NT2/D1 (cell line): Measurements from ENCODE around the gene KRT25.

ENCODE experiments used
- DNase-seq: peaks from one replicate; pipeline ENCODE4 v3.0.0-alpha.2; 2011; ENCODE audit warnings: low read depth, low spot score
- H3K27me3 ChIP-seq: 2 replicates; pipeline ENCODE4 v1.6.0; 2011; ENCODE audit warnings: mild to moderate bottlenecking; ENCODE audit not compliant: insufficient read length, insufficient read depth
- H3K36me3 ChIP-seq: 2 replicates; pipeline ENCODE4 v1.6.1; 2011; ENCODE audit warnings: mild to moderate bottlenecking, low read length, mixed read lengths; ENCODE audit not compliant: insufficient read depth, insufficient read length
- H3K4me1 ChIP-seq: 2 replicates; pipeline ENCODE4 v1.5.1; 2011; ENCODE audit not compliant: insufficient read depth, insufficient read length
- H3K4me3 ChIP-seq: 2 replicates; pipeline ENCODE4 v1.5.1; 2011; ENCODE audit warnings: low read depth; ENCODE audit not compliant: insufficient read length
- H3K9ac ChIP-seq: 2 replicates; pipeline ENCODE4 v1.6.0; 2011; ENCODE audit warnings: low read depth; ENCODE audit not compliant: insufficient read length
- H3K9me3 ChIP-seq: 2 replicates; pipeline ENCODE4 v1.5.1; 2011; ENCODE audit warnings: mild to moderate bottlenecking, low read length; ENCODE audit not compliant: insufficient read depth
- SUZ12 ChIP-seq: IDR thresholded peaks from 2 replicates; pipeline ENCODE4 v1.6.1; 2011; ENCODE audit not compliant: insufficient read length, insufficient read depth; ENCODE audit errors: extremely low read depth
- YY1 ChIP-seq: IDR thresholded peaks from 2 replicates; pipeline ENCODE4 v1.6.1; 2011; ENCODE audit not compliant: insufficient read length, insufficient read depth
- ZNF274 ChIP-seq: IDR thresholded peaks from 2 replicates; pipeline ENCODE4 v1.6.1; 2011; ENCODE audit warnings: mild to moderate bottlenecking, low read depth, low read length

Gene KRT25

DNA sequence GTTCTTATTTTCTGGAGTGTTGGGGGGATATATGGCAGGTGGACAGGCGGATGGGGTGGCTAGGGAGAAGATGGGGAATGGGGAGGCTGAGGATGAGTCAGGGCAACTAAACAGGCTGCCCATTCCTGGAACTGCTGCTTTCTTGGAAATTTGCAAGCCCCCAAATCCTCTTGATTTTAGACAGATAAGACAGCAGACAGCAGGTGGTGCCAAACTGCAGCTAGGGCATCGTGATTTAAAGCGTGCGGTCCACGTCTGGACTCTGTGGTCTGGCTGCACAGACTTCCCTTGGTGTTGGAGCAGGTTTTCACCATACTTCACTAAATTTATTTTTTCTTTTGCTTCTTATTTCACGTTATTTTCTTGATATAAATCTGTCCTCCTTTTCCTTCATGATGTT, 40.7 kb downstream of the KRT25 start:
- no peak for TF ChIP-seq ZNF274
- TF ChIP-seq SUZ12: no peak
- TF ChIP-seq YY1: no peak

DNA sequence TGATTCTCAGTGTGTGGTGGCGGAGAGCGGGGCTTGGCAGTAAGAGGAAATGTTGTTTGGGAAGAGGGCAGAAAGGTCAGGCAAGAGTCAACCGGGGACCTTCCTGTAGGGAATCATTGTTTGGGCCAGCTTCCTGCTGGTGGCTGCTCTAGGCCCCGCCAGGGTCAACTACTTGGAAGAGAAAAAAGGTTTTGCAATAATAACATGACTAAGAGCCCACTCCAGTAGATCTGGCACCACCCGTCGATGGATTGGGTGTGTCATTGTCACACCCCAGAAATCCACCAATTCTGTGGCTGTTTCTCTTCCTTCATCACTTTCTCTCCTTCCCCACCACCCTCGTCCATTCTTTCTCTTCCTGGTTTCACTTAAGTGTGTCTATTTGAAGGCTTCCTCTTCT, 47.4 kb downstream of the KRT25 start:
- H3K27me3 ChIP-seq: no peaks in the 10 kb centered on the region

More for the DNA sequence above, 40.7 kb downstream of the KRT25 start:
- Histone ChIP-seq H3K27me3 (no peaks in the 10 kb centered on the region), H3K4me1 (no peaks in the 10 kb centered on the region), H3K9ac (no peak overlapping the region), H3K9me3 (no peaks in the 10 kb centered on the region; the same call in 1 of the 2 replicates), H3K4me3 (no peak overlapping the region), H3K36me3 (no peaks in the 10 kb centered on the region)
- DNase-seq: no peak

DNA sequence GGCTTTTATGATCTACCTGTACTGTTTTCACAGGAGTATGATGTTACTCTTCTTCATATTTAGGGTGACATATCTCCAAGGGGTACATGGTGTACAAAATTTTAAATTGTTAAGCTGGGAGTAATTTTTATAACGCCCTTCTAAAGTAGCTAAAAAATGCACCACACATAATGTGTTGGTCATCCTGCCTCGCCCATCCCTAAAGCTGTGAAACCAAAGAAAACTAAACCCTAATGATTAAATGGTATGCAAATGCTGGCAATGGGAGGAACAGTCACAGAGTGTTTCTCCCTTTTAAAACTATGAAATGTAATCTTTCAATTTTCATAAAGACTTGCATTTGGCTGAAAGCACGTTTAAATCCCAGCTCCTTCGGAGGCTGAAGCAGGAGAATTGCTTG, 49.5 kb downstream of the KRT25 start:
- DNase-seq: no peak
- H3K27me3 ChIP-seq: no peaks in the 10 kb centered on the region
- no peak for TF ChIP-seq SUZ12
- no peak for TF ChIP-seq YY1
- no peak for TF ChIP-seq ZNF274
- H3K9ac ChIP-seq: no peak overlapping the region
- H3K9me3 ChIP-seq: no peaks in the 10 kb centered on the region
- no peaks in the 10 kb centered on the region for H3K4me1 ChIP-seq
- no peaks in the 10 kb centered on the region for H3K36me3 ChIP-seq
- H3K4me3 ChIP-seq: no peak overlapping the region

More for the DNA sequence above, 47.4 kb downstream of the KRT25 start:
- TF ChIP-seq SUZ12 (no peak), ZNF274 (no peak), YY1 (no peak)
- H3K4me3 ChIP-seq: no peak overlapping the region
- H3K9ac ChIP-seq: no peak overlapping the region
- DNase-seq: no peak
- no peaks in the 10 kb centered on the region for H3K36me3 ChIP-seq
- H3K9me3 ChIP-seq: no peaks in the 10 kb centered on the region
- H3K4me1 ChIP-seq: no peaks in the 10 kb centered on the region

DNA sequence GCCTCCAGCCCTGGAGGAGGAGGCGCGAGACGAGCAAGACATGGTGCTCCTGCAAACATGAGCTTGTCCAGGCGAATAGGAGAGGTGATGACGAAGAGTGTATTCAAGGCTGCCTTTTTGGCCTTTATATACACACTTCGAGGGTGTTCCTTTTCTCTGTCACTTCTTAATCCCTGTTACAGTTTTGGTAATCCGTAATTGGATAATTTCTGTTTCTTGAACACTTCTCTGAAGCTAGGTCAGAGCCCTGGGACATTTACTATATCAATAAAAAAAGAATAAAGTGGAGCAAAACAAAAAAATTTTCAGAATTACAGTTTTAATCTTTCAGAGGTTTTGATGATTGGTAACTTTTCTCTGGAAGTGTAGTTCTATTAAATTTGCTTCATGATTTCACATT, 51.5 kb downstream of the KRT25 start, which contains the start of gene KRT24:
KRT24 (minus strand) TSS at position 101 of the 400 bp plus-strand sequence; CDS start at position 42, 59 bp downstream.
- H3K4me3 ChIP-seq: no peak within 1 kb of the TSS
- H3K4me1 ChIP-seq: no peaks in the 10 kb centered on the region
- H3K9me3 ChIP-seq: no peaks in the 10 kb centered on the region
- no peaks in the 10 kb centered on the region for H3K36me3 ChIP-seq
- DNase-seq: no peak
- TF ChIP-seq SUZ12: no peak
- no peak for TF ChIP-seq YY1
- no peak for TF ChIP-seq ZNF274
- no peaks in the 10 kb centered on the region for H3K27me3 ChIP-seq
- H3K9ac ChIP-seq: no peak within 1 kb of the TSS

DNA sequence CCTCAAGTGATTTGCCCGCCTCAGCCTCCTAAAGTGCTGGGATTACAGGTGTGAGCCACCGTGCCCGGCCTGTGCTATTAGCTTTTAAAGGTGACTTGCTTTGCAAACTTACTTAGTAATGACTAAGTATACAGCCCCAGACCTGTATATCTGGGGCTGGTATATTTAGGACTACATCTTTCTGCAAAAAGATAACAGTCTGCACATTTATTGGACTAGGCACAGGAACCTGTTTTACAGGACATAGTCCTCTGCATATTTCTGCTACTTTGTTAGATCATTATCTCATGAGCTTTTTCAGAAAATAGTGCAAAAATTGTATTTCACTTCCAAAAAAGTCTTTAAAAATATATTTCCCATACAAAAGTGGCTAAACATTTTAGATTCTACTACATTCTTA, 52.9 kb downstream of the KRT25 start:
- no peak for DNase-seq
- Histone ChIP-seq H3K27me3 (no peaks in the 10 kb centered on the region), H3K9ac (no peak overlapping the region), H3K4me1 (no peaks in the 10 kb centered on the region), H3K4me3 (no peak overlapping the region), H3K36me3 (no peaks in the 10 kb centered on the region), H3K9me3 (no peaks in the 10 kb centered on the region)
- TF ChIP-seq YY1 (no peak), ZNF274 (no peak), SUZ12 (no peak)

DNA sequence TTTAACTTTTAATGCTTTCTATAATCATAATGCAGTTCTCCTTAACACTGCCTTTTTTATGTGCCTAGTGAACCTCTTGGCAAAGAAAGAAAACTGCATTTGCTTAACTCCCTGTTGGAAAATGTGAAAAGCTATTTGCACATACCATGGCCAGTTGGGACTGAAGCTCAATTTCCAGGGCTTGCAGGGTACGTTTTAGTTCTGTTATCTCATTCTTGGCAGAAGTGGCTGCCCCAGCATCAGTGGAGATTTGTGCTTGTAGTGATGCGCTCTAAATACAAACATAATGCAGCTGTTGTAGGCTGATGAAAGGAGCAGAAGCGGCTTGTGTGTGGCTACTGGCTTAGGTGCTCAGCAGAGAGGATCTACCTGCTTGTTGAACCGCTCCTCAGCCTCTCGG, 55.3 kb downstream of the KRT25 start:
- no peaks in the 10 kb centered on the region for H3K9me3 ChIP-seq
- no peaks in the 10 kb centered on the region for H3K4me1 ChIP-seq
- H3K27me3 ChIP-seq: no peaks in the 10 kb centered on the region
- TF ChIP-seq ZNF274 (no peak), SUZ12 (no peak), YY1 (no peak)
- H3K36me3 ChIP-seq: no peaks in the 10 kb centered on the region
- no peak overlapping the region for H3K9ac ChIP-seq
- no peak overlapping the region for H3K4me3 ChIP-seq
- no peak for DNase-seq

DNA sequence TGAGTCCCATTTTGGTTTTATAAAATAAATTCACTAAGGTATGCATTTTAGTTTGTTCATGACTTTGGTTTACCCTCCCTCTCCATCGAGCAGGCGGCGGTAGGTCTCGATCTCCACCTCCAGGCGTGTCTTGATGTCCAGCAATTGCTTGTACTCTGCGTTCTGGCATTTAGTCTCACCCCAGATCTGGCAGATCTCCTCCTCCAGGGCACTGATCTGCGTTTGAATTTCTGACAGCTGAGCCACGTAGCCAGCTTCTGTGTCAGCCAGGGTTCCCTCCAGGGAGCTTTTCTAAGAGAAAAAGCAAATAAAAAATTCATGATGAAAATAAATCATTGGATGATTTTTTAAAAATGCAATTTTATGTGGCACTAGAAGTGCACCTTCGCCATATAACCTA, 55.8 kb downstream of the KRT25 start:
- no peak for DNase-seq
- H3K4me1 ChIP-seq: no peaks in the 10 kb centered on the region
- H3K4me3 ChIP-seq: no peak overlapping the region
- no peaks in the 10 kb centered on the region for H3K36me3 ChIP-seq
- TF ChIP-seq ZNF274 (no peak), SUZ12 (no peak), YY1 (no peak)
- no peak overlapping the region for H3K9ac ChIP-seq
- H3K27me3 ChIP-seq: no peaks in the 10 kb centered on the region
- H3K9me3 ChIP-seq: no peaks in the 10 kb centered on the region
